Activated naive CD4-positive, alpha-beta T cell treated with anti-CD3 and anti-CD28 coated beads for 36 hours (primary cell): Measurements from ENCODE around the gene KAZN. TPM values are rescaled to one million over a fixed set of nuclear protein-coding genes. Genes with fewer than 3 reads are reported as not detected.
"Not testable (repeated sequence)": the region's sequence is repeated elsewhere in the genome, so short reads cannot be mapped to it uniquely, and the experiment has no call there.

Source experiments
- CTCF ChIA-PET: fragments of 350-600 bp; sonication (Branson Sonifier 250); formaldehyde crosslinking; loops from one replicate; lab custom pipeline; 2021; ENCODE audit warnings: antibody characterized with exemption; lab: Charles Lee
- DNase-seq: peaks from one replicate; pipeline ENCODE4 v3.0.0-alpha.2; 2020
- H3K27ac Mint-ChIP-seq: one replicate; pipeline ENCODE4 v1.8.0; 2021; ENCODE audit warnings: mild to moderate bottlenecking, mixed read lengths
- H3K27me3 Mint-ChIP-seq: one replicate; pipeline ENCODE4 v1.8.0; 2021; ENCODE audit warnings: low read depth, mixed read lengths
- H3K36me3 Mint-ChIP-seq: one replicate; pipeline ENCODE4 v1.8.0; 2021; ENCODE audit warnings: low read depth, mixed read lengths
- H3K4me1 Mint-ChIP-seq: one replicate; pipeline ENCODE4 v1.8.0; 2021; ENCODE audit warnings: low read depth, mixed read lengths
- H3K4me3 Mint-ChIP-seq: one replicate; pipeline ENCODE4 v1.8.0; 2021; ENCODE audit warnings: mild to moderate bottlenecking, moderate library complexity, mixed read lengths
- H3K9me3 Mint-ChIP-seq: one replicate; pipeline ENCODE4 v1.8.0; 2021; ENCODE audit warnings: mixed read lengths
- intact Hi-C: fragments of 100-400 bp; cut with micrococcal nuclease; formaldehyde crosslinking; loops from one replicate; pipeline ENCODE4 v1.15.1; 2023
- total RNA-seq, 2 experiments: library from RNA; stranded (reverse); gene quantifications; one replicate each; pipeline ENCODE4 v1.2.3, GENCODE V29; 2021

Gene KAZN
- total RNA-seq, 2 experiments from 2014 or later, result 0.55 to 0.59 TPM

- Mint-ChIP-seq H3K4me3 (no peak overlapping the region), H3K9me3 (no peaks in the 10 kb centered on the region), H3K27ac (no peak overlapping the region), H3K27me3 (no peaks in the 10 kb centered on the region), H3K4me1 (no peaks in the 10 kb centered on the region), H3K36me3 (no peaks in the 10 kb centered on the region)
- intact Hi-C loops, result no loop called here
- DNase-seq, result no peak
- CTCF ChIA-PET, result no interaction called here
Measured at GRCh38 chr1:14954930-14955329, 356.4 kb downstream of the KAZN start.

DNA sequence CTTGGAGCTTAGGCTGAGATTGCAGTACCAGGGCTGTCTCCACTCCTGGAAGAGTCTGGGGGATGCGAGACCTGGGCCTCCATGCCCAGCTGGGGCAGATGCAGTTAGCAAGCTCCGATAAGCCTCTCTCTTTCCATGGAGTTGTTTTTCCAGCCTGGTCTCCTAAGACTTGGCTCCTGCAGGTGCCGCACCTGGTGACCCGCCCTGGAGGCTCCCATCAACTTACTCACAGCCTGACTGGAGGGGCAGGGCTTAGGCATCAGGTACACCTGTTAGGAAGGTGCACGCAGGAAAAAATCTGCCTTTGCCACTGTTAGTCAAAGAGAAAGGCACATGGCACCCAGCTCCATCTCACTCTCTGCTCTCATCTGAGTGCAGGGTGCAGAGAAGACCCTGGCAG lies 356.9 kb downstream of the KAZN start:
- no peak overlapping the region for H3K4me3 Mint-ChIP-seq
- intact Hi-C loops, result no loop called here
- H3K4me1 Mint-ChIP-seq, result no peaks in the 10 kb centered on the region
- H3K27ac Mint-ChIP-seq, result no peak overlapping the region
- DNase-seq, result no peak
- CTCF ChIA-PET, result no interaction called here
- H3K27me3 Mint-ChIP-seq, result no peaks in the 10 kb centered on the region
- H3K36me3 Mint-ChIP-seq, result no peaks in the 10 kb centered on the region
- H3K9me3 Mint-ChIP-seq, result no peaks in the 10 kb centered on the region

DNA sequence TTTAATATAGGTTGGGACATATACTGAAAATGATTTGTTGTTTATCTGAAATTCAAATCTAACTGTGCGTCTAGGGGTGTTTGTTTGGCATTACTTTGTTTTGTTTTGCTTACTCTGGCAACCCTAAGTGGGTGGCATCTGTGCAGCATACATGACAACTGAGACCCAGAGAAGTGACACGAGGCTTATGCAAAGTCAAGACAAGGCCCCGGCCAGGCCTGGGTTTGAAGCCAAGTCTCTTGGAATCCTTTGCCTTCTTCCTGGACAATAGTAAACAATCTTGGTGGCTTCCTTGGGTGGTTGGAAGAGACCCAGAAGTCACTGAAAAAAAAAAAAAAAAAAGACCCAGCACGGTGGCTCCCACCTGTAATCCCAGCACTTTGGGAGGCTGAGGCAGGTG lies 357.5 kb downstream of the KAZN start:
- intact Hi-C loops, result no loop called here
- H3K27me3 Mint-ChIP-seq, result no peaks in the 10 kb centered on the region
- no peak for DNase-seq
- H3K4me3 Mint-ChIP-seq, result no peak overlapping the region
- no peaks in the 10 kb centered on the region for H3K9me3 Mint-ChIP-seq
- H3K27ac Mint-ChIP-seq, result no peak overlapping the region
- no peaks in the 10 kb centered on the region for H3K36me3 Mint-ChIP-seq
- CTCF ChIA-PET, result no interaction called here
- no peaks in the 10 kb centered on the region for H3K4me1 Mint-ChIP-seq

GRCh38 chr1:14956579-14957195 lies 358.2 kb downstream of the KAZN start:
- Mint-ChIP-seq H3K9me3 (no peaks in the 10 kb centered on the region), H3K27me3 (no peaks in the 10 kb centered on the region)
- intact Hi-C loops, result no loop called here

DNA sequence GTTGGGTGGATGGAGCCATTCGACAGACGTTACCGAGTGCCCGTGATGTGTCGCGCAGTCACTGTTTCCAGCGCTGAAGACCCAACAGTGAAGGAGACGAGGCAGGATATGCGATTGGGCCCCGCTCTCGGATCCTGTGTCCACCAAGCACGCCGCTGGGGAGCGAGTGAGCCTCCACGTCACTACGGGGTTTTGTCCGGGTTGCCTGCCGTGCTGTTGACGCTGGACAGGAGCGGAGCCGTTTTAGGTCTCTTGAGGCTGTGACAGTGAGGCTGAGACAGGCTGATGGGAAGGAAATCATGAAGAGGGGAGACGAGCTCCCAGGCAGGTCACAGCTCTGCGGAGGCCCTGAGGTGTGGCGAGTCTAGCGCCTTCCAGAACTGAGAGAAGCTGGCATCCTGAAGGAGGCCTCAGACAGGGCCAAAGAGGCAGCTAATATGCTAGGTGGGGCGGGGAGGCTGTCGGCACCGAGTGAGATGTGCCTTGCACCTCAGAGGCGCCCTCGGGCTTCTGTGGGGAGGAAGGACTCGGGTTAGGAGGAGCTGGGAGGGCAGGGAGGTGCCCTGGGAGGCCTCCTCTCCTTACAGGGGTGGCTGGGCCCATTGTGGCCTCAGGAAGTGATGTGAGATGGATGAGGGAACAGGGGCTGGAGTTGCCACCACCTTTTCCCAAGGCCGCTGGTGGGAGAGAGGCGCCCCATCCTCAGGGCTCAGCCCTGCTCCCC lies 359.1 kb downstream of the KAZN start:
- intact Hi-C loops, result no loop called here
- Mint-ChIP-seq H3K4me1 (no peaks in the 10 kb centered on the region), H3K4me3 (no peak overlapping the region), H3K36me3 (no peaks in the 10 kb centered on the region), H3K27ac (no peak overlapping the region), H3K9me3 (no peaks in the 10 kb centered on the region), H3K27me3 (no peaks in the 10 kb centered on the region)
- CTCF ChIA-PET, result no interaction called here
- no peak for DNase-seq

More at GRCh38 chr1:14956579-14957195, 358.2 kb downstream of the KAZN start:
- no peak overlapping the region for H3K4me3 Mint-ChIP-seq
- CTCF ChIA-PET, result no interaction called here
- no peak for DNase-seq
- no peak overlapping the region for H3K27ac Mint-ChIP-seq
- no peaks in the 10 kb centered on the region for H3K4me1 Mint-ChIP-seq
- no peaks in the 10 kb centered on the region for H3K36me3 Mint-ChIP-seq

DNA sequence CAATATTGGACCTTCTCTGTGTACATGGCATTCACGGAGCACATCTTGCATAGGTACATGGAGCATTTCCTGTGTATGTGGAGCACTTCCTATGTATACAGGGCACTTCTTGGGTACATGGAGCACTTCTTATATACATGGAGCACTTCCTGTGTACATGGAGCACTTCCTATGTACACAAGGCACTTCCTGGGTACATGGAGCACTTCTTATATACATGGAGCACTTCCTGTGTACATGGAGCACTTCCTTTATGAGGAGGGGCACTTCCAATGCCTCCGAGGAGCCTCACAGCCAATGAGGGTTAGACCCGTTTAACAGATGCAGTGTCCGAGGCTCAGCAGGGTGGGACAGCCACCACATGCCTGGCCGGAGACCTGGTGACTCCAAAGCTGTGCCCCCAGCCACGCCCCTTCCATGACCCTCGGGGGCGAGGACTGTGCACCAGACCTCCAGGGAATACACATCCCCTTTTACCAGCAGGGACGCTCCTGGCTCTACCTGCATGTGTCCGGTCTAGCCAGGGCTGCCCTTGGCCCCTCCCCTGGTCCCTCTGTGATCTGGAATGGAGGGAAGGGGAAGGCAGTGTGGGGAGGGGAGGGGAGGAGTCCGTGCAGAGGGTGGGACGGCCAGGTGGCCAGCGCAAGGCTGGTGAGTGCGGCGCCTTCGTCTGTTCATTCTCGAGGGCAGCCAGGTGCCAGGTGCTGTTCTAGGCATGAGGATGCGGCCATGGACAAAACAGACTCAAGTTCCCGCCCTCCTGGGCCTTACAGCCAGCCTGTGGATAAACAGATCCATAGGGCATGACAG lies 360.0 kb downstream of the KAZN start:
- intact Hi-C loops, result no loop called here
- no peak for DNase-seq
- Mint-ChIP-seq H3K9me3 (no peaks in the 10 kb centered on the region), H3K36me3 (no peaks in the 10 kb centered on the region), H3K27ac (no peak overlapping the region), H3K27me3 (no peaks in the 10 kb centered on the region), H3K4me3 (no peak overlapping the region), H3K4me1 (no peaks in the 10 kb centered on the region)
- CTCF ChIA-PET, result no interaction called here

DNA sequence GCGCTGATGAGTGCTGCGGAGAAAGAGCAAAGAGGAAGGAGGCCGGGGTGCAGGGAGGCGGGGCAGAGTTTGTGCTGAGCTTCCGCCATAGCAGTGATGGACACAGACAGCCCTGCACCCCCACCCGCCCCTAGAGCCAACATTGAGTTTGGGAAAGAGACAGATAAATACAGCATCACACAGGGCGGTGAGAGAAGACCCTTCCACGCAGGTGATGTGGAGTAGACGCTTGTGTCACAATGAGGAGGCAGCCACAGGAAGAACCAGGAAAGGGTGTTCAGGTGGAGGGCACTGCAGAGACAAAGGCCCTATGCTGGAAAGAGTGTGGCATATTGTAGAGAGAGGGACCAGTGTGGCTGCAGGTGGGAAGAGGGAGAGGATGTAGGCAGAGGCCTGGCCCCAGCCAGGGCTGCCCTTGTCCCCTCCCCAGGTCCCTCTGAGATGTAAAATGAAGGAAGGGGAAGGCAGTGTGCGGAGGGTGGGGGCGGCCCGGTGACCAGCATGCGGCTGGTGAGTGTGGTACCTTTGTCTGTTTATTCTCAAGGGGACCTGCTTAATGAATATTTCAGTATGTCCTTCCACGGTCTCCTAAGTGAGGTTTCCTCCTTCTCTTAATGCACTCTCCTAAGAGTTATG lies 360.7 kb downstream of the KAZN start:
- H3K27ac Mint-ChIP-seq, result no peak overlapping the region
- intact Hi-C loops, result no loop called here
- CTCF ChIA-PET, result no interaction called here
- H3K27me3 Mint-ChIP-seq, result no peaks in the 10 kb centered on the region
- no peaks in the 10 kb centered on the region for H3K4me1 Mint-ChIP-seq
- no peak for DNase-seq
- H3K4me3 Mint-ChIP-seq, result no peak overlapping the region
- H3K9me3 Mint-ChIP-seq, result no peaks in the 10 kb centered on the region
- H3K36me3 Mint-ChIP-seq, result no peaks in the 10 kb centered on the region

- Mint-ChIP-seq H3K27me3 (no peaks in the 10 kb centered on the region), H3K4me1 (no peaks in the 10 kb centered on the region), H3K4me3 (no peak overlapping the region), H3K27ac (no peak overlapping the region), H3K9me3 (no peaks in the 10 kb centered on the region), H3K36me3 (no peaks in the 10 kb centered on the region)
- CTCF ChIA-PET, result interaction anchor here (0.6 kb wide), 1 partner anchor 716 kb away, joined by 3 read pairs; no protein-coding TSS in a partner anchor
- DNase-seq, result no peak
- intact Hi-C loops, result no loop called here
Measured at GRCh38 chr1:14961661-14962267, 363.3 kb downstream of the KAZN start.

GRCh38 chr1:14962407-14962806 lies 363.9 kb downstream of the KAZN start:
- intact Hi-C loops, result no loop called here
- no peaks in the 10 kb centered on the region for H3K9me3 Mint-ChIP-seq
- CTCF ChIA-PET, result interaction anchor here (0.6 kb wide), 1 partner anchor 716 kb away, joined by 3 read pairs; no protein-coding TSS in a partner anchor
- no peak overlapping the region for H3K27ac Mint-ChIP-seq
- no peaks in the 10 kb centered on the region for H3K36me3 Mint-ChIP-seq
- no peak for DNase-seq
- H3K4me1 Mint-ChIP-seq, result no peaks in the 10 kb centered on the region
- no peak overlapping the region for H3K4me3 Mint-ChIP-seq
- no peaks in the 10 kb centered on the region for H3K27me3 Mint-ChIP-seq

DNA sequence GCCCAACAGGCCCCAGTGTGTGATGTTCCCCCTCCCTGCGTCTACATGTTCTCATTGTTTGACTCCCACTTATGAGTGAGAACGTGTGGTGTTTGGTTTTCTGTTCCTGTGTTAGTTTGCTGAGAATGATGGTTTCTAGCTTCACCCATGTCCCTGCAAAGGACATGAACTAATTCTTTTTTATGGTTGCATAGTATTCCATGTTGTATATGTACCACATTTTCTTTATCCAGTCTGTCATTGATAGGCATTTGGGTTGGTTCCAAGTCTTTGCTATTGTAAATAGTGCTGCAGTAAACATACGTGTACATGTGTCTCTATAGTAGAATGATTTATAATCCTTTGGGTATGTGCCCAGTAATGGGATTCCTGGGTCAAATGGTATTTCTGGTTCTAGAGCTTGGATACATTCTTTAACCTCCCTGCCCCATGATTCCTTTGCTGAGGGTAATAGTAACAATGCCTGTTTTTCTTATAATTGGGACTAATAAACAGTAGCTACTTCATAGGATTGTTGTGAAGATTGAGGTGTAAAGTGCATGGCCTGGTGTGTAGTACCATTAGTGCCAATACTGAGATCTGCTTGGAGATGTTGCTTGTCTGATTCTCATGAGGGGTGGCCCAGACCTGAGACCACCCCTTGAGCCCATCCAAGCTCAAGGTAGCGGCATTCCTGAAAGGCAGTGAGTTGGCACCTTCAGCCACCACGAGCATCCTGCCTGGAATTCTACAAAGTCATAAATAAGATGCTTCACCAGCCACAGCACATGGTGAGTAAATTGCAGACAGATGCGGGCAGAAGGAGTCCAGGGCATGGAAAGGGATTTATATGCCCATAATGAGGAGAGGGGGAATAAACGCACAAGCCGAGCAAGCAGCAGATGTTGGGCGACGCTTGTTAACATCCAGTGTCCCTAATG lies 365.6 kb downstream of the KAZN start:
- DNase-seq, H3K27me3 Mint-ChIP-seq, H3K9me3 Mint-ChIP-seq, H3K4me3 Mint-ChIP-seq, H3K36me3 Mint-ChIP-seq, H3K4me1 Mint-ChIP-seq, intact Hi-C loops, H3K27ac Mint-ChIP-seq: not testable (repeated sequence)
- CTCF ChIA-PET, result interaction anchor here (0.6 kb wide), 1 partner anchor 64 kb away, joined by 3 read pairs; no protein-coding TSS in a partner anchor

DNA sequence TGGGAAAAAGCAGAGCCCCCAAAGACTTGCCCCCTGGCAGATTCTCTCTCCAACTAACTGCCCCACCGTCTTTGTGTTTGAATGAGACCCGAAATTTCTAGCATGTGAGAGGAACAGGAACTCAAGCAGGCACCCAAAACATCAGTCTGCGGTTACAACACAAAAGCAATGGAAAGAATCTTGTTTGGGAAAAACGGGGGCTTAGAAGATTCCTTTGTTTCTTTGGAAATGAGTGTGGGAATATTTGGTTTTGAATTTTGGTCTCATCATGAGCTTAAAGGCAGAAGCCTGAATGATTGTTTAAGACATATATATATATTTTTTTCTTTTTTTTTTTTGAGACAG lies 366.2 kb downstream of the KAZN start:
- Mint-ChIP-seq H3K4me1 (peaks cover 9% of the 10 kb centered on the region), H3K9me3 (no peaks in the 10 kb centered on the region), H3K27me3 (no peaks in the 10 kb centered on the region), H3K27ac (no peak overlapping the region), H3K36me3 (no peaks in the 10 kb centered on the region), H3K4me3 (no peak overlapping the region)
- CTCF ChIA-PET, result interaction anchor here (0.6 kb wide), 1 partner anchor 63 kb away, joined by 3 read pairs; no protein-coding TSS in a partner anchor
- no peak for DNase-seq
- intact Hi-C loops, result loop anchor here (5.0 kb wide), 1 partner anchor 37 kb away; no protein-coding TSS in a partner anchor
